NB4 (cell line): ENCODE measurements around the gene SLC2A4RG.

Experiments
- CTCF ChIP-seq: IDR thresholded peaks from one replicate; pipeline ENCODE4 v1.5.1; 2012; ENCODE audit warnings: low read depth, low read length
- MAX ChIP-seq: IDR thresholded peaks from 2 replicates; pipeline ENCODE4 v1.6.1; 2011; ENCODE audit warnings: low read depth, low read length
- MYC ChIP-seq: IDR thresholded peaks from 2 replicates; pipeline ENCODE4 v1.6.1; 2011; ENCODE audit warnings: low read depth, low read length
- POLR2A ChIP-seq: IDR thresholded peaks from 2 replicates; pipeline ENCODE4 v1.6.1; 2011; ENCODE audit warnings: mild to moderate bottlenecking; ENCODE audit not compliant: insufficient read length; ENCODE audit errors: extremely low read depth

- TF ChIP-seq POLR2A = no peak
- TF ChIP-seq CTCF = no peak
- no peak for TF ChIP-seq MYC
- no peak for TF ChIP-seq MAX
Measured at GRCh38 chr20:63734946-63735858, 4.4 kb upstream of the SLC2A4RG start.
